Measurements from ENCODE around the gene TXNDC12.

The TXNDC12 gene

GRCh38 chr1:51997974-51998382, 57.0 kb downstream of the TXNDC12 start:
- no peak for DNase-seq (ENCODE audit: low spot score)

DNA sequence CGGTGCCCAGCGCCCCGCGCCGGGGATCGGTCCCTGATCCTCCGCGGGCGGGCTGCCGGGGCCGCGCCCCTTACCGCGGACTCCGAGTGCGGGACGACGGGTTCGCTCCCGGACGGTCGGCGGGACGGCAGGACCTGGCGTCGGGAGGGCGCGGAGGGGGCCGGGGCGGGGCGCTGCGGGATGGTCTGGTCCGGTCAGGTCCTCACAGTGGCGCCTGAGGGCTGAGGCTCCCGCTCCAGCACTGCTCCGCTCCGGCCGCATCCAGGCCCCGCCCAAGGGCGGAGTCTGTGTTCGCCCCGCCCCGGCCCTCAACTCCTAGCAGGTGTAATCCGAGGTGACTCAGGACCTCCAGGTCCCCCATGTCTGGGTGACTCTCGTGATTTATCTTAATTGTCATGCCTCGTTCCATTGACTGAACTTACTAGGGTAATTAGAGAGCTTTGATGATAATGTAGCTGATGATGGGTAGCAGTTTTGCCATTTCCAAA, 64.5 kb downstream of the TXNDC12 start, which contains the start of gene RAB3B:
Gene RAB3B (minus strand): TSS at position 223 of the 488 bp plus-strand sequence. CDS start 13,583 bp downstream, outside the sequence.
- peak; percentile 69 for DNase-seq (ENCODE audit: low spot score)

GRCh38 chr1:51989582-51990477, 65.2 kb downstream of the TXNDC12 start:
- DNase-seq (ENCODE audit: low spot score) = no peak

DNA sequence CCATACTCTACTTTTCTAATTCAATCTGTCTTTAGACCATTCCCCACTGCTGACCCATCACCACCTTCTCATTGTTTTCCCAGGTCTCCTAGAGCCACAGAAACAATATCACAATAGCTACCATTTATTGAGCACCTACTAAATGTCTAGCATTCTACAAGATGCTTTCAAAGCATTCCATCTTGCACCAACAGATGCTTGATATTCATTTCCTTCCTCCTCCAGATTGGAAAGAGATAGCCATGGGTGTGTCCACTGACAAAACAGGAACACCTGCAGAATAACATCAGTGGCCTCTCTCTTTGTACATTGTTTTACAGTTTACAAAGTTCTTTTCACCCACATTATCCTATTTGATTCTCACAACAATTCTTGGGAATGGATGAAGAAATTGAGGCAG, 66.7 kb downstream of the TXNDC12 start:
- DNase-seq (ENCODE audit: low spot score) = no peak

- DNase-seq (ENCODE audit: low spot score) = no peak
Observed at GRCh38 chr1:51986718-51987117, 68.3 kb downstream of the TXNDC12 start.

DNA sequence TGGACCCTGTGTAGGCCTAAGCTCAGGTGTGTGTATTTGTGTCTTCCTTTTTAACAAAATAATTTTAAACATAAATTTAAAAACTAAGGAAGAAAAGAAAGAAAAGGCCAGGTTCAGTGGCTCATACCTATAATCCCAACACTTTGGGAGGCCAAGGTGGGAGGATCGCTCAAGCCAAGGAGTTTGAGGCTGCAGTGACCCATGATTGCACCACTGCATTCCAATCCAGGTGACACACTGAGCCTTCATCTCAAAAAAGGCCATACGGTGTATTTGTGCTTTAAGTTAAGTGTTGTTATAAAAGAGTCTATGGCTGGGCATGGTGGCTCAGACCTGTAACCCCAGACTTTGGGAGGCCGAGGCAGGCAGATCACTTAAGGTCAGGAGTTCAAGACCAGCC, 72.8 kb downstream of the TXNDC12 start:
- no peak for DNase-seq (ENCODE audit: low spot score)

DNA sequence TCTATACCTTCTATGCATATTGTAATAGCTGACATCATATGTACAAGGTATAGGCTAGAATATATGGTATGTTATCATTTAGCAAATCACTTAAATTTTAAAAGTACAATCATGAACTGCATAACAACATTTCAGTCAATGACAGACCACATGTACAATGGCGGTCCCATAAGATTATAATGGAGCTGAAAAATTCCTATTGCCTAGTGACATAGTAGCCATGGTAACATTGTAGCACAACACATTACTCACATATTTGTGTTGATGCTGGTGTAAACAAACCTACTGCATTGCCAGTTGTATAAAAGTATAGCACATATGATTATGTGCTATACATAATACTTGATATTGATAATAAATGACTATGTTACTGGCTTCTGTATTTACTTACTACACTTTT, 73.4 kb downstream of the TXNDC12 start:
- DNase-seq (ENCODE audit: low spot score) = no peak

GRCh38 chr1:51978099-51978498, 76.9 kb downstream of the TXNDC12 start:
- no peak for DNase-seq (ENCODE audit: low spot score)

- DNase-seq (ENCODE audit: low spot score) = peak; percentile 38
Observed at GRCh38 chr1:51976846-51977602, 78.0 kb downstream of the TXNDC12 start.

- no peak for DNase-seq (ENCODE audit: low spot score)
Observed at GRCh38 chr1:51973587-51974474, 81.2 kb downstream of the TXNDC12 start.

Data from HuH-7.5 (cell line).